H9 (cell line): ENCODE measurements around the gene PTK7. TPM values are rescaled to one million over a fixed set of nuclear protein-coding genes. Genes with fewer than 3 reads are reported as not detected.

Experiments used
- DNase-seq: peaks from one replicate; pipeline ENCODE4 v3.0.0-alpha.2; 2017
- H2AFZ ChIP-seq: one replicate; pipeline ENCODE4 v1.6.1; 2013; ENCODE audit warnings: mild to moderate bottlenecking, low read length, control low read depth, moderate library complexity
- H2AK5ac ChIP-seq: 2 replicates; pipeline ENCODE4 v1.6.1; 2013; ENCODE audit warnings: low read length, control low read depth, mixed read lengths; ENCODE audit not compliant: insufficient read length
- H2BK120ac ChIP-seq: one replicate; pipeline ENCODE4 v1.6.1; 2013; ENCODE audit warnings: low read depth, mild to moderate bottlenecking, low read length, control low read depth, inconsistent platforms; ENCODE audit not compliant: poor library complexity, severe bottlenecking
- H2BK12ac ChIP-seq: 2 replicates; pipeline ENCODE4 v1.6.1; 2013; ENCODE audit warnings: low read length, control low read depth, mixed read lengths, low read depth; ENCODE audit not compliant: insufficient read length
- H2BK15ac ChIP-seq: 2 replicates; pipeline ENCODE4 v1.6.1; 2013; ENCODE audit warnings: low read depth, low read length, control low read depth
- H2BK20ac ChIP-seq: one replicate; pipeline ENCODE4 v1.6.1; 2013; ENCODE audit warnings: low read depth, mild to moderate bottlenecking, low read length, control low read depth, inconsistent platforms; ENCODE audit not compliant: poor library complexity, severe bottlenecking
- H2BK5ac ChIP-seq: 2 replicates; pipeline ENCODE4 v1.6.1; 2013; ENCODE audit warnings: low read length, control low read depth, mixed read lengths; ENCODE audit not compliant: insufficient read length
- H3K14ac ChIP-seq: 2 replicates; pipeline ENCODE4 v1.6.1; 2013; ENCODE audit warnings: low read length, control low read depth; ENCODE audit not compliant: insufficient read depth
- H3K18ac ChIP-seq: 2 replicates; pipeline ENCODE4 v1.6.1; 2013; ENCODE audit warnings: low read depth, mild to moderate bottlenecking, mixed read lengths, low read length, control low read depth; ENCODE audit not compliant: insufficient read length
- H3K23ac ChIP-seq: 2 replicates; pipeline ENCODE4 v1.6.1; 2013; ENCODE audit warnings: low read length, control low read depth, mixed read lengths, low read depth; ENCODE audit not compliant: insufficient read length
- H3K23me2 ChIP-seq: 2 replicates; pipeline ENCODE4 v1.6.1; 2013; ENCODE audit warnings: low read depth, mild to moderate bottlenecking, mixed read lengths, low read length, control low read depth; ENCODE audit not compliant: insufficient read length, poor library complexity, severe bottlenecking
- H3K27ac ChIP-seq: 2 replicates; pipeline ENCODE4 v1.5.1; 2013; ENCODE audit warnings: low read length, control low read depth, mixed read lengths, low read depth; ENCODE audit not compliant: insufficient read length
- H3K27me3 ChIP-seq: 2 replicates; pipeline ENCODE4 v1.6.1; 2013; ENCODE audit warnings: low read length, control low read depth, inconsistent platforms; ENCODE audit not compliant: insufficient read depth
- H3K4ac ChIP-seq: 2 replicates; pipeline ENCODE4 v1.6.1; 2013; ENCODE audit warnings: low read depth, mild to moderate bottlenecking, control low read depth, inconsistent platforms, low read length, moderate library complexity
- H3K4me1 ChIP-seq: 2 replicates; pipeline ENCODE4 v1.6.1; 2013; ENCODE audit warnings: low read length, control low read depth, inconsistent platforms; ENCODE audit not compliant: insufficient read depth
- H3K4me2 ChIP-seq: 2 replicates; pipeline ENCODE4 v1.6.1; 2013; ENCODE audit warnings: low read length, control low read depth, mixed read lengths; ENCODE audit not compliant: insufficient read length, insufficient read depth
- H3K56ac ChIP-seq: 2 replicates; pipeline ENCODE4 v1.6.1; 2013; ENCODE audit warnings: low read depth, mild to moderate bottlenecking, mixed read lengths, low read length, control low read depth; ENCODE audit not compliant: insufficient read length
- H3K79me1 ChIP-seq: 2 replicates; pipeline ENCODE4 v1.6.1; 2013; ENCODE audit warnings: low read depth, mild to moderate bottlenecking, moderate library complexity, low read length, control low read depth, inconsistent platforms; ENCODE audit not compliant: insufficient read depth, poor library complexity, severe bottlenecking
- H3K79me2 ChIP-seq: 2 replicates; pipeline ENCODE4 v1.6.1; 2013; ENCODE audit warnings: low read length, control low read depth, inconsistent platforms; ENCODE audit not compliant: insufficient read depth
- H3K9ac ChIP-seq: 2 replicates; pipeline ENCODE4 v1.6.1; 2013; ENCODE audit warnings: low read length, control low read depth, mixed read lengths; ENCODE audit not compliant: insufficient read length; ENCODE audit errors: extremely low read depth
- H3K9me3 ChIP-seq: one replicate; pipeline ENCODE4 v1.6.1; 2013; ENCODE audit warnings: low read depth, low read length, inconsistent platforms; ENCODE audit not compliant: control insufficient read depth
- H3T11ph ChIP-seq: one replicate; pipeline ENCODE4 v1.6.1; 2013; ENCODE audit warnings: mild to moderate bottlenecking, low read length, control low read depth, inconsistent platforms
- H4K20me1 ChIP-seq: one replicate; pipeline ENCODE4 v1.6.1; 2013; ENCODE audit not compliant: control insufficient read depth, insufficient read length, insufficient read depth
- H4K5ac ChIP-seq: 2 replicates; pipeline ENCODE4 v1.6.1; 2013; ENCODE audit warnings: low read depth, mild to moderate bottlenecking, mixed read lengths, low read length, control low read depth; ENCODE audit not compliant: insufficient read length
- H4K8ac ChIP-seq: replicated peaks from 2 replicates; pipeline ENCODE4 v1.6.1; 2013; ENCODE audit warnings: low read length, control low read depth, mixed read lengths, low read depth; ENCODE audit not compliant: insufficient read length
- H4K91ac ChIP-seq: 2 replicates; pipeline ENCODE4 v1.6.1; 2013; ENCODE audit warnings: low read depth, mild to moderate bottlenecking, moderate library complexity, mixed read lengths, low read length, control low read depth; ENCODE audit not compliant: insufficient read length
- H3K27ac Mint-ChIP-seq, 3 experiments: 2 replicates in 2 of 3; 3 replicates in 1 of 3; pipeline ENCODE4 v1.8.0; 2020 to 2021; ENCODE audit warnings: mixed read lengths in 3 of 3, mild to moderate bottlenecking in 1 of 3, moderate library complexity in 1 of 3
- H3K27me3 Mint-ChIP-seq: 2 replicates; pipeline ENCODE4 v1.8.0; 2021; ENCODE audit warnings: low read depth, mild to moderate bottlenecking, moderate library complexity, mixed read lengths
- H3K36me3 Mint-ChIP-seq, 3 experiments: 2 replicates in 2 of 3; 3 replicates in 1 of 3; pipeline ENCODE4 v1.8.0; 2020 to 2021; ENCODE audit warnings: low read depth in 3 of 3, mixed read lengths in 3 of 3; ENCODE audit not compliant: insufficient read depth in 1 of 3
- H3K4me1 Mint-ChIP-seq, 2 experiments: 2 replicates each; pipeline ENCODE4 v1.8.0; 2020; ENCODE audit warnings: mixed read lengths in 2 of 2
- H3K4me3 Mint-ChIP-seq, 2 experiments: 2 replicates in 1 of 2; 3 replicates in 1 of 2; pipeline ENCODE4 v1.8.0; 2020 to 2021; ENCODE audit warnings: mild to moderate bottlenecking in 2 of 2, mixed read lengths in 2 of 2, moderate library complexity in 1 of 2
- H3K9me3 Mint-ChIP-seq, 2 experiments: 2 replicates in 1 of 2; 3 replicates in 1 of 2; pipeline ENCODE4 v1.8.0; 2020; ENCODE audit warnings: mild to moderate bottlenecking in 2 of 2, mixed read lengths in 2 of 2, moderate library complexity in 1 of 2
- WGBS: extraction: QIAGEN DNeasy Blood & Tissue Kit; methylation state at CpG from one replicate; pipeline ENCODE4 v1.1.7; 2013; ENCODE audit warnings: missing lambda C conversion rate, low lambda C conversion rate, mixed read lengths; ENCODE audit not compliant: insufficient read length; ENCODE audit errors: extremely low coverage; 5-methylcytosine and 5-hydroxymethylcytosine counted together
- total RNA-seq: library from RNA; stranded (reverse); gene quantifications from 2 replicates; pipeline ENCODE4 v1.2.1, GENCODE V29; 2021
- TF ChIP-seq, protein P1 (sequence below): fragments of 200-600 bp; sonication (generic); conservative IDR thresholded peaks from 3 replicates; pipeline ENCODE4 v1.8.0; 2021; ENCODE audit warnings: antibody characterized with exemption, mild to moderate bottlenecking

The PTK7 gene
- total RNA-seq, 1 experiment from 2014 or later = 128 TPM

- Histone ChIP-seq H3K27ac (no peak overlapping the region), H4K91ac (no peak overlapping the region), H2AFZ (no peak overlapping the region), H2BK20ac (no peak overlapping the region), H3K23ac (no peak overlapping the region), H3T11ph (no peak overlapping the region), H2AK5ac (no peak overlapping the region), H3K4ac (no peak overlapping the region), H3K23me2 (no peaks in the 10 kb centered on the region), H3K18ac (no peak overlapping the region), H2BK120ac (no peak overlapping the region), H3K27me3 (no peaks in the 10 kb centered on the region), H4K5ac (no peak overlapping the region), H2BK15ac (no peak overlapping the region), H4K20me1 (no peaks in the 10 kb centered on the region), H3K9ac (no peak overlapping the region), H2BK5ac (no peak overlapping the region), H3K56ac (no peak overlapping the region), H4K8ac (no peak overlapping the region), H3K9me3 (no peaks in the 10 kb centered on the region), H3K14ac (no peak overlapping the region), H3K4me2 (no peak overlapping the region), H3K79me2 (no peaks in the 10 kb centered on the region), H2BK12ac (no peak overlapping the region), H3K79me1 (no peaks in the 10 kb centered on the region), H3K4me1 (no peaks in the 10 kb centered on the region)
- H3K36me3 Mint-ChIP-seq = peaks cover 32 to 88% (median 71%) of the 10 kb centered on the region in 3 experiments; a peak in 6 of 7 replicates
- no peaks in the 10 kb centered on the region for H3K9me3 Mint-ChIP-seq
- H3K27me3 Mint-ChIP-seq = no peaks in the 10 kb centered on the region; the same call in none of the 2 replicates
- no peaks in the 10 kb centered on the region for H3K4me1 Mint-ChIP-seq
- TF ChIP-seq, protein P1, sequence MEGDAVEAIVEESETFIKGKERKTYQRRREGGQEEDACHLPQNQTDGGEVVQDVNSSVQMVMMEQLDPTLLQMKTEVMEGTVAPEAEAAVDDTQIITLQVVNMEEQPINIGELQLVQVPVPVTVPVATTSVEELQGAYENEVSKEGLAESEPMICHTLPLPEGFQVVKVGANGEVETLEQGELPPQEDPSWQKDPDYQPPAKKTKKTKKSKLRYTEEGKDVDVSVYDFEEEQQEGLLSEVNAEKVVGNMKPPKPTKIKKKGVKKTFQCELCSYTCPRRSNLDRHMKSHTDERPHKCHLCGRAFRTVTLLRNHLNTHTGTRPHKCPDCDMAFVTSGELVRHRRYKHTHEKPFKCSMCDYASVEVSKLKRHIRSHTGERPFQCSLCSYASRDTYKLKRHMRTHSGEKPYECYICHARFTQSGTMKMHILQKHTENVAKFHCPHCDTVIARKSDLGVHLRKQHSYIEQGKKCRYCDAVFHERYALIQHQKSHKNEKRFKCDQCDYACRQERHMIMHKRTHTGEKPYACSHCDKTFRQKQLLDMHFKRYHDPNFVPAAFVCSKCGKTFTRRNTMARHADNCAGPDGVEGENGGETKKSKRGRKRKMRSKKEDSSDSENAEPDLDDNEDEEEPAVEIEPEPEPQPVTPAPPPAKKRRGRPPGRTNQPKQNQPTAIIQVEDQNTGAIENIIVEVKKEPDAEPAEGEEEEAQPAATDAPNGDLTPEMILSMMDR = no peak
- WGBS = no CpG with 5 or more reads among the region's 4 CpGs
- H3K4me3 Mint-ChIP-seq = no peak overlapping the region
- H3K27ac Mint-ChIP-seq = peak overlapping the region in 1 of 3 experiments; percentile 37; a peak in 4 of 7 replicates
- DNase-seq = peak; percentile 23
These were observed 40.5 kb upstream of the PTK7 start for GRCh38 chr6:43035495-43036194.
